GM21526 (cell line): ENCODE data around the gene SMIM45.

ENCODE experiments used
- ATAC-seq: cut with Tn5 transposase; IDR thresholded peaks from one replicate; pipeline ENCODE4 v1.9.1; 2021; ENCODE audit warnings: moderate library complexity; ENCODE audit not compliant: unreplicated experiment, low FRiP score

Gene SMIM45

GRCh38 chr22:41915035-41915785, 36.7 kb upstream of the SMIM45 start, which contains the start of gene SHISA8:
SHISA8 (minus strand) TSS chr22:41915074; CDS start chr22:41914667, 407 bp downstream.
- ATAC-seq: no peak

GRCh38 chr22:41915786-41916493, 36.0 kb upstream of the SMIM45 start:
- ATAC-seq: no peak

- no peak for ATAC-seq
These were observed 35.1 kb upstream of the SMIM45 start for GRCh38 chr22:41916745-41917358.

GRCh38 chr22:41917375-41917902, 34.5 kb upstream of the SMIM45 start:
- ATAC-seq: no peak

GRCh38 chr22:41917903-41918791, 33.8 kb upstream of the SMIM45 start:
- ATAC-seq: no peak

GRCh38 chr22:41919357-41920224, 32.4 kb upstream of the SMIM45 start:
- peak; percentile 30 for ATAC-seq

- no peak for ATAC-seq
These were observed 31.5 kb upstream of the SMIM45 start for GRCh38 chr22:41920271-41920976.

GRCh38 chr22:41922328-41922727, 29.6 kb upstream of the SMIM45 start:
- ATAC-seq: no peak

GRCh38 chr22:41922940-41923594, 28.9 kb upstream of the SMIM45 start:
- no peak for ATAC-seq

GRCh38 chr22:41923595-41924276, 28.2 kb upstream of the SMIM45 start:
- no peak for ATAC-seq

GRCh38 chr22:41925783-41926460, 26.0 kb upstream of the SMIM45 start:
- ATAC-seq: no peak

- ATAC-seq: no peak
These were observed 24.1 kb upstream of the SMIM45 start for GRCh38 chr22:41927813-41928212.

GRCh38 chr22:41928593-41929417, 23.1 kb upstream of the SMIM45 start:
- ATAC-seq: no peak

- ATAC-seq: no peak
These were observed 22.5 kb upstream of the SMIM45 start for GRCh38 chr22:41929418-41929810.

- no peak for ATAC-seq
These were observed 20.2 kb upstream of the SMIM45 start for GRCh38 chr22:41931701-41932269.

GRCh38 chr22:41932353-41932752, 19.6 kb upstream of the SMIM45 start:
- no peak for ATAC-seq
